MG63 (cell line): ENCODE results near the gene C6orf141. TPM values are rescaled to one million over a fixed set of nuclear protein-coding genes. Genes with fewer than 3 reads are reported as not detected.
A peak's percentile ranks its signal among the peaks of the same experiment; 100 is the strongest.

Experiments
- DNase-seq: peaks from one replicate; pipeline ENCODE4 v3.0.0-alpha.2; 2020
- H3K27me3 ChIP-seq: fragments of 250-450 bp; sonication (Bioruptor Pico); 2 replicates; pipeline ENCODE4 v1.5.1; 2020; ENCODE audit warnings: mild to moderate bottlenecking, moderate library complexity
- H3K36me3 ChIP-seq: fragments of 250-450 bp; sonication (Bioruptor Pico); 2 replicates; pipeline ENCODE4 v1.5.1; 2020; ENCODE audit warnings: mild to moderate bottlenecking, moderate library complexity
- H3K4me3 ChIP-seq: fragments of 250-450 bp; sonication (Bioruptor Pico); 2 replicates; pipeline ENCODE4 v1.5.1; 2020; ENCODE audit warnings: mild to moderate bottlenecking, moderate library complexity
- H3K9me3 ChIP-seq: fragments of 250-450 bp; sonication (Bioruptor Pico); 2 replicates; pipeline ENCODE4 v1.5.1; 2020; ENCODE audit warnings: mild to moderate bottlenecking, moderate library complexity
- total RNA-seq: library from RNA; depleted of rRNA; stranded (reverse); fragments of >200 nt; shearing (Covaris generic); gene quantifications from 2 replicates; pipeline ENCODE4 v1.2.3, GENCODE V29; 2014; ENCODE audit warnings: low replicate concordance

C6orf141 gene
- total RNA-seq, 1 experiment from 2014 or later: 0.63 TPM

- no peaks in the 10 kb centered on the region for H3K27me3 ChIP-seq
- H3K9me3 ChIP-seq: no peaks in the 10 kb centered on the region
- no peak overlapping the region for H3K4me3 ChIP-seq
- DNase-seq: no peak
- H3K36me3 ChIP-seq: no peaks in the 10 kb centered on the region
Measured at GRCh38 chr6:49528571-49528970, 21.9 kb upstream of the C6orf141 start.

GRCh38 chr6:49530141-49530776 lies 20.2 kb upstream of the C6orf141 start:
- Histone ChIP-seq H3K27me3 (no peaks in the 10 kb centered on the region), H3K4me3 (no peak overlapping the region), H3K36me3 (no peaks in the 10 kb centered on the region), H3K9me3 (no peaks in the 10 kb centered on the region)
- DNase-seq: peak; percentile 61

- H3K27me3 ChIP-seq: no peaks in the 10 kb centered on the region
- no peaks in the 10 kb centered on the region for H3K36me3 ChIP-seq
- H3K9me3 ChIP-seq: no peaks in the 10 kb centered on the region
- DNase-seq: no peak
- peak overlapping the region; percentile 30 for H3K4me3 ChIP-seq
Measured at GRCh38 chr6:49531774-49532569, 18.5 kb upstream of the C6orf141 start.

GRCh38 chr6:49535795-49536194 lies 14.7 kb upstream of the C6orf141 start:
- Histone ChIP-seq H3K27me3 (no peaks in the 10 kb centered on the region), H3K9me3 (no peaks in the 10 kb centered on the region), H3K4me3 (no peak overlapping the region), H3K36me3 (no peaks in the 10 kb centered on the region)
- no peak for DNase-seq

- no peaks in the 10 kb centered on the region for H3K9me3 ChIP-seq
- DNase-seq: no peak
- no peaks in the 10 kb centered on the region for H3K27me3 ChIP-seq
- no peak overlapping the region for H3K4me3 ChIP-seq
- no peaks in the 10 kb centered on the region for H3K36me3 ChIP-seq
Measured at GRCh38 chr6:49539102-49539501, 11.4 kb upstream of the C6orf141 start.

- no peaks in the 10 kb centered on the region for H3K27me3 ChIP-seq
- no peaks in the 10 kb centered on the region for H3K36me3 ChIP-seq
- no peak overlapping the region for H3K4me3 ChIP-seq
- no peaks in the 10 kb centered on the region for H3K9me3 ChIP-seq
- DNase-seq: peak; percentile 49
Measured at GRCh38 chr6:49540614-49541013, 9.9 kb upstream of the C6orf141 start.

GRCh38 chr6:49541210-49541724 lies 9.2 kb upstream of the C6orf141 start:
- no peaks in the 10 kb centered on the region for H3K36me3 ChIP-seq
- H3K27me3 ChIP-seq: no peaks in the 10 kb centered on the region
- H3K4me3 ChIP-seq: no peak overlapping the region
- DNase-seq: peak; percentile 29
- no peaks in the 10 kb centered on the region for H3K9me3 ChIP-seq

- H3K27me3 ChIP-seq: no peaks in the 10 kb centered on the region
- peak; percentile 25 for DNase-seq
- no peak overlapping the region for H3K4me3 ChIP-seq
- no peaks in the 10 kb centered on the region for H3K36me3 ChIP-seq
- H3K9me3 ChIP-seq: no peaks in the 10 kb centered on the region
Measured at GRCh38 chr6:49541936-49542335, 8.5 kb upstream of the C6orf141 start.

DNA sequence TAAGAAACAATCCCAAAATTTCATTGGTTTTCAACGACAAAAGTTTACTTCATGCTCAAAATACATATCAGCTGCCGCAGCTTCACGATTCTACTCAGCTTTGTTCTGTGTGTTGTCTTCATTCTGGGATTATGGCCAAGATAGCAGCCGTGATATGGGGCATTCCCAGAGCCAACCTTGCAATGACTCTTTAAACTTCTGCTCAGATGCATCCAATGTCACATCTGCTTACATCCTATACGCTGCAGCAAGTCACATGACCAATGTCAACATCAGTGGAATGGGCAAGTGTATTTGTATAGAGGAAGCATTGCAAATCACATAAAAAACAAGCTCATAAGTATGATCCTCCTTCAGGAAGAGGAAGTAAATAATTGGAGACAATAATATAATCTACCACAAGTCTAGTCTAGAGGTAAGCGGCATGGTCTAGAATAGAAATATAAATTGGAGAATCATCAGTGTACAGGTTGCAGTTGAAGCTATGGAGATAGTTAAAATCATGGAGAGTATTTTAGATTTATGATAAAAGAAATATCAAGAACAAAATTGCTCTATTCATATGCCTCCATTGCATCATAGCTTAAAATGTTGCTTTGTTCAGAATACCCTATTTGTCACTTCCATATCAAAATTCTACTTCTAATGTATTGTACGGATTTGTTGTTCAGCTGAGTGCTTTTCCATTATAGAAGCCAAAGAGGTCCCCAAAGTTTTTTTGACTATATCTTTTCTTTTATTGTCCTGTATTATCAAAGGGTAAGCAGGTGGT lies 7.2 kb upstream of the C6orf141 start:
- H3K36me3 ChIP-seq: no peaks in the 10 kb centered on the region
- DNase-seq: no peak

GRCh38 chr6:49546331-49546730 lies 4.1 kb upstream of the C6orf141 start:
- Histone ChIP-seq H3K27me3 (no peaks in the 10 kb centered on the region), H3K9me3 (no peaks in the 10 kb centered on the region), H3K36me3 (no peaks in the 10 kb centered on the region), H3K4me3 (no peak overlapping the region)
- DNase-seq: no peak

More for the DNA sequence above, 7.2 kb upstream of the C6orf141 start:
- no peak overlapping the region for H3K4me3 ChIP-seq
- no peaks in the 10 kb centered on the region for H3K27me3 ChIP-seq
- no peaks in the 10 kb centered on the region for H3K9me3 ChIP-seq

DNA sequence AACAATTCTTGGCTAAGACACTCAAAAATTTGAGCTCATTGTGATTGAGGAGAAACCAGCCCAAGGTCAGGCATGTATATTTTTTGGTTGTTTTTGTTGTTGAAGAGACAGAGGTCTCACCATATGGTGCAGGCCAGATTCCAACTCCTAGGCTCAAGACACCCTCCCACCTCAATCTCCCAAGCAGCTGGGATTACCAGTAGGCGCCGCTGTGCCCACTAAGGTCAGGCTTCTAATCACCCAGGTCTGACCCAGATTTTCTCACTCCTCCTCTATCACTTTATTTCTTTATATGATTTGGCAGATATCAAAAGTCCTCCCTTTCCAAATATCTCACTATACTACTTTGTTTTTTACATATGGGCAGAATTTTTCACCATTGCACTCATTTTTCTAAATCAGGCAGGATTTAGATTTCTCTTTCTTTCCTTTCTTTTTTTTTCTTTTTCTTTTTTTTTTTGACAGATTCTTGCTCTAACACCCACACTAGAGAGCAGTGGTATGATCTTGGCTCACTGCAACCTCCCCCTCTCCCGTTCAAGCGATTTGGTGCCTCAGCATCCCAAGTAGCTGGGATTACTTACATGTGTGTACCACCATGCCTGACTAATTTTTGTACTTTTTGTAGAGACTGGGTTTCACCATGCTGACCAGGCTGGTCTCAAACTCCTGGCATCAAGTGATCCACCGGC lies 1.7 kb upstream of the C6orf141 start:
- H3K27me3 ChIP-seq: no peaks in the 10 kb centered on the region
- DNase-seq: peak; percentile 37
- H3K9me3 ChIP-seq: no peaks in the 10 kb centered on the region
- no peaks in the 10 kb centered on the region for H3K36me3 ChIP-seq
- H3K4me3 ChIP-seq: no peak overlapping the region

- Histone ChIP-seq H3K36me3 (no peaks in the 10 kb centered on the region), H3K27me3 (no peaks in the 10 kb centered on the region), H3K9me3 (no peaks in the 10 kb centered on the region), H3K4me3 (peak overlapping the region; percentile 40)
- DNase-seq: no peak
Measured at GRCh38 chr6:49549691-49550491, 577 bp upstream of the C6orf141 start.

DNA sequence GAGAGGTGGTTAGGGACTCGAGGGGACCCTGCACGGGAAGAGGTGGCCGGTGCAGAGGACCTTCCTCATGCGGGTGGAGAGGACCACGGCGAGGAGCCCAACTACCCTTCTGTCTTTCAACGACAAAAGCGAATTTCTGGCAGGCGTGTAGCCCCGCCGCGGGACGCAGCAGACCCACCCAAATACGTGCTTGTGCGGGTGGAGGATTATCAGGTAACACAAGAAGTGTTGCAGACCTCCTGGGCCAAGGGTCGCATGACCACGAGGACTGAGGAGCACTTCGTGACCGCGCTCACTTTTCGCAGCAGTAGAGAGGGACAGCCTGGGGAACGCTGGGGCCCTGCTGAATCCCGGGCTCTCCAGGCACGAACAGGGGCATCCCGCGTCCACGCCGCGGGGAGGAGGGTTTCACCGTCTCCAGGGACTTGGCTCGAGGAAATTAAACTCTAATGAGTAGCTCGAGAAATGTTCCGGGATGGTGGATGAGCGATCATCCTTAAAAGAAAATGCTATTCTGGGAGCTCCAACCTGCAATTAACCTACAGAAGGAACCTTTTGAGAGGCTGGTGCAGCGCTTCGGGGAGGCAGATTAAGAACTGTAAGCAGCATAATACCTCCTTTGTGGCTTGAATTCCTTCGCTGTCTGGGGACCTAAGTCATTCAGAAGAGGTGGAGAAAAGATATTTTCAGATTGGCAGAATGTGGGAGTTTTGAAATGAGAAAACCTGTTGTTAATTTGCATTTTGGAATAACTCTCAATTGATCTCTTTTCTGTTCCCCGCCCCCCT lies 804 bp downstream of the C6orf141 start:
- H3K9me3 ChIP-seq: no peaks in the 10 kb centered on the region
- no peaks in the 10 kb centered on the region for H3K27me3 ChIP-seq
- H3K4me3 ChIP-seq: peak overlapping the region; percentile 40
- peak; percentile 50 for DNase-seq
- no peaks in the 10 kb centered on the region for H3K36me3 ChIP-seq

GRCh38 chr6:49551866-49552129 lies 1.3 kb downstream of the C6orf141 start:
- DNase-seq: no peak

GRCh38 chr6:49552596-49552995 lies 2.1 kb downstream of the C6orf141 start:
- Histone ChIP-seq H3K9me3 (no peaks in the 10 kb centered on the region), H3K27me3 (no peaks in the 10 kb centered on the region), H3K36me3 (no peaks in the 10 kb centered on the region), H3K4me3 (no peak overlapping the region)
- DNase-seq: no peak

More at GRCh38 chr6:49551866-49552129, 1.3 kb downstream of the C6orf141 start:
- no peaks in the 10 kb centered on the region for H3K9me3 ChIP-seq
- peak overlapping the region; percentile 40 for H3K4me3 ChIP-seq
- no peaks in the 10 kb centered on the region for H3K27me3 ChIP-seq
- H3K36me3 ChIP-seq: no peaks in the 10 kb centered on the region
